Pons (tissue), 1 donor: ENCODE data around the gene PRKN.
A peak's percentile ranks its signal among the peaks of the same experiment; 100 is the strongest.

Experiments used
- DNase-seq: peaks from one replicate; pipeline ENCODE4 v3.0.0-alpha.2; 2016; ENCODE audit warnings: low spot score

Gene PRKN

DNA sequence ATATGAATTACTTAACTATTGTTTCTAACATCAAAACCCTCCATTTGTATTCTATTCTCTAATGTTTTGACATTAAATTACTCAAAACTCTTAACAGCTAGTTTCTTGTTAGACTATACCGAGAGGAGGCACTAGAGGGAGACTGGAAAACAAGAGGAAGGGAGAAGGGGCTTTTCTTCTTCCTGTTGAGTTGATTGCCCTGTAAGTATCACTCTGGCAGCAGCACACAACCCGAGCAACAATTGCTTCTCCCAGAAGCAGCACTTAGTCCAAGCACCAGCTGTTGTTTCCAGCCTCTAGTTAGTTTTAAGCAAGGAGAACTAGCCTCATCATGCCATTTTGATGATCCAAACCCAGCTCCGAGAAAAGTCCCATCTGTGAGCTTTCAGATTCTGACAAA is 603.8 kb downstream of the PRKN start:
- peak; percentile 27 for DNase-seq

DNA sequence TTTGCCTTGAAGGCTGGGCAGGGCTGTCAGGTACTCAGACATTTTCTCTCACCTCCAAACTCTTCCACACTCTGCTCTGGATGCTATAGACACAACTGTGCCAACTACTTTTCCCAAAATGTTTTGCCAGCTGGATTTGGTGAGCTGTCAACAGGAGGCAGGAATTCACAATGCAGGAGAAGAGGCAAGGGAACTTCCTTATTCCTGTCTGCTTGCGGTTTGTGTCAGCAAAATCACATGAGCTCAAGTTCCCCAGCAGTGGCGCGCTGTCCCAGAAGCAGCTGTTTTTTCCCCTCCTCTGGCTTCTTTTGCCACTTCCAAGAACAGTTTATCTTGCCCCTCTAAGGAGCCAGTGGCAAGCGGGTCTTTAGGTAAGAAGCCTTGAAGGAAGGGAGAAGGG is 608.2 kb downstream of the PRKN start:
- peak; percentile 73 for DNase-seq

DNA sequence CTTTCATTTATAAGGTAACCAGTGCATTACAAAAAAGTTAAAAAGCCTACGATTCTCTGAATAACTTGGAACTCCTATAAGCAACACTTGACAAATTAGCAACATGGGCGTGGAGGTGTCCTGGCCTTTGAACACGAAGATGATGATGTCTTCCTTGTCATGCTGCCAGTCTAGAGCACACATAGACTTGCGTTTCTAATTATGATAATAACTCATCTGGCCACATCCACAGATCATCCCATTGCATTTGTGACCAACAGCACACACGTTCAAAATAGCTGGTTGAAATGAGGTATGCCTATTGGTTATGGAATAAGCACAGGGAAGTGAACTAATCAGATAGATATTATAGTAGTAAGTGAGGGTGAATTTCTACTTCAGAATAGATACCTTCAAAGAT is 608.9 kb downstream of the PRKN start:
- no peak for DNase-seq

DNA sequence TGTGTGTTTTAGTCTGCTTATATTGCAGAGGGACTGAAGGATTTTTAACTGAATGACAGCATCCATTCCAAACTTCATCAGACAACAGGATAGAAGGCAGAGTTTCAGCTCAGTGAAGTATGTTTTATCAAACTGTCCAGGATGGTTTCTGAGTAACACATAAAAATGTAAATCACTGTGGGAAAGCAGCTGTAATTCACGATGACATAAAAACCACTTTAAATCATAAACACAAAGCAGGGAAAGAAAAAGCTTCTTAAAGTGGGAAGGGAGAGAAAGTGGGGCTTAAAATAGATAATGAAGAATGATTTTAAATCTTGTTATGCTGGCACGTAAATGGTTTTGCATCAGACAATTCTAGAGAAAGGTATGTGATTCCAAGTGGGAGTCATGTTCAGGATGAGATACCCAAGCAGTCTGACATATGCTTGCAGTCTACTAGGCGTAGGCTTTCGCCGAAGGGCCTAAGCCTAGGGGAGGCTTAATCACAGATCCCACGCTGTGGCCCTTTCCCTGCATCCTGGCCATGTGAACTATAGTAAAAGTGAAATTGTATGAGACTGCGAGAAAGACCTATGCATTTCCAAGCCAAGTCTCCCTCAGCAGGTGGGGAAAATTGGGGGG is 610.6 kb downstream of the PRKN start:
- DNase-seq = no peak

DNA sequence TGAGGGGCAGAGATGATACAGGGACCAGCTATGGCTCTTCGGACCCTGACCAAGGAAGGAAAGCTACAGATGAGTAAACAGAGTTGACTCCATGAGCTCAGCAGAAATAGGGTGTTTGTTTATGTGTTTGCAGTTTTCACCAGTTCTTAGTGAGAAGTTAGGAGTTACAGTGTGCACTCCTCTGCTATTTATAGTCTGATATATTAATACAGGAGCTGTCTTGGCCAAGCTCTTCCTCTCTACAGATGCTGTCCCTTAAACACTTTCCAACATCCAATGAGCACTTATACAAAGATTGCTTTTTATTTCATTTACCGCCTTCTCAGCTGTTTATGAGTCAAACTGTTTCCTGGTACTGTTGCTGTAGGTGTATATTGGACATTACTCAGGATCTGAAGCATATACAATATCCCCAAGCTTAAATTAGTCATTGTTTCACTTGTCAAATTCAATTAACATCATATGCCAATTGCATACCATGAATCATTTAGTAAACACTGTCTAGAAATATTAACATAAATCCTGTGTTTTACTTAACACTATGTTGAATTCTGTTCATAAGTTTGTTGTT is 618.0 kb downstream of the PRKN start:
- DNase-seq = no peak

DNA sequence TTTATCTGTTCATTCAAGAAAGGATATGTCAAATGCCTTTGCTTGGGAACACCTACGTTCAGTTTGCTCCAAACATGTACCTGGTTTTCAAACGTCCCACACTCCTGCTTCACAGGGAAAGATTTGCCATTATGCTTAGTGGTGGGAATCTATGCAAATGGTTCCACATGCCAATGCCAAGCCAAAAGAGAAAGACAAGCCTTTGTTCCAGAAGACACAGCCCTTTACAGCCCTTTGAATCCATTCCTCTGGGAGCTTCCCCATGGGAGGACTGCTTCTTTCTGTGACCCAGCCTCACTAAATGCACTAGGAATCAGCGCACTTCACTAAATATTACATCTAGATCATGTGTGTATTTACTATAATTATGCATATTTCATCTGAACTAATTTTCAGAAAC is 619.5 kb downstream of the PRKN start:
- DNase-seq = peak; percentile 82

DNA sequence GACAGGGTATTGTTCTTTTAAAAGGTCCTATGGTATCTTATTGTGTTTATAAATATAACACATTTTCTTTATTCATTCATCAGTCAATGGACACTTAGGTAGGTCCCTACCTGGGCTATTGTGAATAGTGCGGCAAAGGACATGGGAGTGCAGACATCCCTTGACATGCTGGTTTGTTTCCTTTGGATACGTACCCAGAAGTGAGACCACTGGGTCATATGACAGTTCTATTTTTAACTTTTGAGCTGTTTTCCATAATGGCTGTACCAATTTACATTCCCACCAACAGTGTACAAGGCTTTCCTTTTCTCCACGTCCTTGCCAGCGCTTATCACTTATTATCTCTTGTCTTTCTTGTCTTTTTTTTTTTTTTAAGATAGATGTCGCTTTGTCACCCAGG is 627.5 kb downstream of the PRKN start:
- no peak for DNase-seq

DNA sequence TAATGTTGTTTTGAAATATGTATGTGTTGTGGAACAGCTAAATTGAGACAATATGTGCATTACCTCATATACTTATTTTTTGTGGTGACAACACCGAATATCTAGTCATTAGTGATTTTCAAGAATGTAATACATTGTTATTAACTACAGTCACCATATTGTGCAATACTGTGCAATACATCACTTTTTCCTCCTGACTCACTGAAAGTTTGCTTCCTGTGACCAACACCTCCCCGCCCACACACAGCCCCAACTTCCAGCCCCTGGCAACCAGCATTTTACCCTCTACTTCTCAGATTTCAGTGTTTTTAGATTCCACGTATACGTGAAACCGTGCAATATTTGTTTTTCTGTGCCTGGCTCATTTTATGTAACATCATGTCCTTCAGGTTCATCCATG is 627.9 kb downstream of the PRKN start:
- no peak for DNase-seq

DNA sequence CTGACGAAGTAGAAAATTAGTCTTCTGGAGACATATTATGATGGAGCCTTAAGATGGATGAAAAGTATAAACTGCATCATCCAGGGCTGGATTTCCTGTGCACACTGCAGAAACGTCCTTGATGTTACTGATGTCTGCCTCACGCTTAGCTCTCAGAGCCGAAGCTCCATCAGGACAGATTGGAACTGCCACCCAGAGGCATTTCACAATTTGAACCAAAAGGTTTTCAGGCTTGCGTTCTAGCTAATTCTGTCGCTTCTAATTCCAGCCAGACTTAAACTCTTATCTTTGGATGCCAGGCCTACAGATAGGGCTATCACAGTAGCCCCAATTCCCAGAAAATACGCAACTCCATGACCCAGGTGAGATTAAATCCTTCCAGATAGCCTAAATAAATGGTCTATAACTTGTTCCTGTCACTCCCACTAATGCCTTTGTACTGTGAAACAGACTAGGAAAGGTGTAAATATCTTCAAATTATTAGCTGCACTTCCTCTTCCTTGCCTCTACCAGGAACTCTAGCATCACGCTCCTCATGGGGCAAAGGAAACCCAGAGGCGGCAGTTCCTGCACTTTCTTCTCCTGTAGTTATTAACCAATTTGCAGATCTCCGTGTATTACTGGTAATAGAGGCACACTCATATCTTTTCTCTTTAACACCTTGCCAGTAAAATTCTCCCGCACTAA is 634.6 kb downstream of the PRKN start:
- DNase-seq = no peak

DNA sequence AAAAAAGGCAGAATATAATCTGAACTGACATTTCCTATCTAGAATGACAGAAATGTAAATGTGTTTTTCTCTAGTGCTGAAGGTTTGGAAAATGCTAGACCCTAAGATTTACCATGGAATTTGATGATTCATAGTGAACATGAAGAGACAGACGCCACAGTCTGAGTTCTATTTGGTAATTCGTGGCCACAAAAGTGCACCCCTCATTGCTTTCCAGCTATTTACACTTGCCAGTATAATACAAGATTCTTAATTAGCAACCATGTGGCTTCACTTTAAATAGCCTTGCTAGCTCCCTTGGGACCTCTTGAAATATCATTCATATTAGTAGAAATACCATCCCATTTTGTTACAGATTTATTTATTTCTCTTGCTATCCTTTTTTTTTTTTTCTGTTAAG is 636.8 kb downstream of the PRKN start:
- DNase-seq = no peak

DNA sequence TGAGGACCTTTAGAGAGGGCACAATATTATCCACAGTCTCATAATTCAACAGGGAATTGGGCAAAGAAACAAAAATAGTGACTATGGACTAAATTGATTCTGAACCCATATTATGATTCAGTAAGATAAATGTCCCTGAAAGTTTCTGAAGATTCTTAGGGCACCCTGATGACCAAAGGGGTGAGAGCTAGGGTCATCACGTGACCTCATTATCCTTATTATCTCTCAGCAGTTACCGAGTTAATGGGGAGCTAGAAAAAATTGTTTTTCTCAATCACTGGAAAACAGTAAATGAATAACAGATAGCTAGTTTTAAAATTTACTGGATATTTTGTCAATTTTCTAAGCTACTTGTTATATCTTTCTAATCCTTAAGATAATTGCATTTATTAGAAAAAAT is 639.5 kb downstream of the PRKN start:
- no peak for DNase-seq

DNA sequence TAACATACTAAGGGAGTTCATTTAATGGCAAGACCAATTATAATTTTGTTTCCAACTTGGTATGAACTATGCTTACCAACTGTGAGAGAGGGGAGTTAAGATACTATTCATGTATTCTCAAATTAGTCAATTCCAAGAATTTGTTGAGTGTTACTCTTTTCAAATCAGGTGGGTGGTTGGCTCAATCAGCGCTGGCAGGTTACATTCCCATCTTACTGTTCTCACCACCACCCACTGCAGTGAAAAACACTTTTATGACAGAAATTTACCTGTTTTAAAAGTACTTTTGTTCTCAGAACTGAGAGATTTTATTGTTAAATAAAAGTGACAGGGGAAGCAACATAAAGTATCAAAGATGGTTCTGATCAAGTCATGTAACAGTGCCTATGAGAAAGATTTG is 642.0 kb downstream of the PRKN start:
- no peak for DNase-seq

DNA sequence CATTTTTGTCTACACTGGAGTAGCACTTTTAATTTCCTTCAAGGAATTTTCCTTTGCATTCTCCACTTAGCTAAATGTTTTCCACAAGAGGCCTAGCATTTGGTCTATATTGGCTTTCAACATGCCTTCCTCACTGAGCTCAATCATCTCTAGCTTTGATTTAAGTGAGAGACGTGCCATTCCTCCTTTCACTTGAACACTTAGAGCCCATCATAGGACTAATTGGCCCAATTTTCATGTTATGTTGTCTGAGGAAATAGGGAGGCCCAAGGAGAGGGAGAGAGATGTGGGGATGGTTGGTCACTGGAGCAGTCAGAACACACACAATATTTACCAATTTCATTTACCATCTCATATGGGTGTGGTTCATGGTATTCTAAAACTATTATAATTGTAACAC is 645.0 kb downstream of the PRKN start:
- DNase-seq = no peak

DNA sequence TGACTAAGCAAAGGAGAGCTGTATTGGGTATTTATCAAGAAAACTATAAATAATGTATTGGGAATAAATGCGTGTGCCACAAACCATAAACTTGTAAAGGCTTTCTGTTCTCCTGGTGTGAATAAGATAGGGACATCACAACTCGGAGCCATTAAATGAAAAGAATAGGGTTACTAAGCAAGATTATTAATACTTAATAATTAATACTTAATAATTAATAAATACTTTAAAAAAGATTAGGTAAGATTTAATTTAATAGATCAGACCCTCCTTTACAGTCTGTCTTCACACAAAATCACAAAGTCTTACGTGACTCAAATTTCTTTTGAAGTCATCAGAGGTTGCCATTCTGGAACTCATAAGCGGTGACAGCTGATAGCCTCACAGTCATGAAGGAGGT is 648.9 kb downstream of the PRKN start:
- DNase-seq = no peak

DNA sequence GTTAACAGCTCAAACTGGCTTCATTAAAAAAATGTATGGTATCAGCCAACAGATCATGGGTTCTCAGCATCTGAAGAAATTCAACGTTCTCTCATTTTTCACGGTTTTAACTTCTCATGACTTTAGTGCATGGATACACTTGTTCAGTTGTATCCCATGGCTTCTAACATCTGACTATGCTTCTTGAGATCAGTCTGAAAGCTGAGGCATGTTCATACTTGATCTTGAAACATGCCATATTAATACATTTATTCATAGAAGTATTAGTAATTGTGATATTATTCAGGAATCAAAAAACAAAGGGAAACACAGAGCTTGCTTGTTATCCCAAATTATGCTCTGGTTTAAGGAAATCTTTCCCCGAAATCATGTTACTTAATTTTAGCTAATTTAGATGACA is 649.4 kb downstream of the PRKN start:
- no peak for DNase-seq

DNA sequence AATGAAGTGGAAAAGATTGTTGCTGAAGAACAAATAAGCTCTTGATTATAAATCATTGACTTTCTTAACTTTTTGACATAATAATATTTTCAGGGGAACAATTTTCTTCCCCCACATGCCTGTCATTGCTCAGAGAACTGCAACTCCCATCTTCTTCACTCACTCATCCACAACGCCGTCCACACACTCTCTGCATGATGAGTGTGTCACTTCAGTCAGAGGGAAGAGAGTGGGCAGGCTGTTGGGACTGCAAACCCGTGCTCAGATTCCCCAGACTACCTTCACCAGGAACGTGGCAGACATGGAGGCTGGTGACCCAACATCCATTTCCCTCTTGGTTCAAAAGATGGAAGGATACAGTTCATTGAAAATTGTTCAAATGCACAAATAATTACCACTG is 650.8 kb downstream of the PRKN start:
- DNase-seq = no peak

DNA sequence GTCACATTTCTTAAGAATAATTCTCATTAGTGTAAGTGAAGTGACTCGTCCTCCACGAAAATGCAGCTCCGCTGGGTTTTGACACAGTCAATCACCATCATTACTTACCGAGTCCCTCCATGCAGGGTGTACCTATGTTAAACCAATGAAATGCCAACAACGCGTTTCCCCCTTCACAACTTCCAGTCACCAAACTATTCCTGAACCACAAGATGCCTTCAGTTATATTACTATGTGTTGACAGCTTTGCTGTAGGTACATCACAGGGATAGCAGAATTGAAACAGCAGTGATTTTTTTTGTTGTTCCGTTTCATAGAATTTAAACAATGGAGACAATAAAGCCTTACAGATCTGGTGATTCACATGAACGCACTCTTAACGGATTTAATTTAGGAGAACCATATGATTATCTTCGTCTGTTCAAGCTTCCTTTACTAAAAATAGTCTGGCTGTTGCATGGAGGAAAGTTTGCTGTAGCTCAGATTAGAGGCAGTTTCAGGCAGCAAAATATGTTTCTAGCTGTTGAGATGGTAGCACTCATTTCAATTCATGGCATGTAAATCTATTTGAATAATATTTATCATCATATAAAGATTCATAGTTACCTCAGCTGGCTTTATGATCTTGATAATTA is 652.8 kb downstream of the PRKN start:
- DNase-seq = no peak

DNA sequence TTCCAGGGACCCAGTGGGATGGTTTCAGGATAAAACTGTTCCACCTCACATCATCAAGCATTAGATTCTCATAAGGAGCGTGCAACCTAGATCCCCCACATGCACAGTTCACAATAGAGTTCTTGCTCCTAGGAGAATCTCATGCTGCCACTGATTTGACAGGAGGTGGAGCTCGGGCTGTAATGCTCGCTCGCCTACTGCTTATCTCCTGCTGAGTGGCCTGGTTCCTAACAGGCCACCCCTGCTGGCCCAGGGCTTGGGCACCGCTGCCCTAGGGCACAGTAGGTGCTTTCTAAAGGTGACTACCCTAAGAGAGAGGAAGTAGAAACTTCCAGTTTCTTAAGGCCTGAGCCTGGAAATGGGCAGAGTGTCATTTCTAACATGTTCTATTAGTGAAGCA is 656.9 kb downstream of the PRKN start:
- no peak for DNase-seq

DNA sequence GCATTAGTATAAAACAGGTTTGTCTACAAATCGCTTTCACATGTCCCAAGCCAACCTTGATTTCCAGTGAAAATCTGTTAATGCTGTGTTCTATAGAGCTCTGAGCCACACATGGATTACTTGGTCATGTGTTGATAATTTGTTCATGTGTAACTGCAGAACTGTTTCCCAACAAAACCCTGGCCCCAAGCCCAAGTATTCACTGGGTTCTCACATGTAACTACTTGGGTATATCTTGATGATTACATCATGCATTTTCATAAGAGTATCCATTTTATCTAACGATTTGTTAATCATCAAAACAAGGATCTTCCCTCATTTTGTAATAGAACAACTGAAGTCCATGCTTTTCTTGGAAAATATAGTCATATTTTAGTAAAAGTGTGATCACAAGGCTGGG is 657.6 kb downstream of the PRKN start:
- no peak for DNase-seq

DNA sequence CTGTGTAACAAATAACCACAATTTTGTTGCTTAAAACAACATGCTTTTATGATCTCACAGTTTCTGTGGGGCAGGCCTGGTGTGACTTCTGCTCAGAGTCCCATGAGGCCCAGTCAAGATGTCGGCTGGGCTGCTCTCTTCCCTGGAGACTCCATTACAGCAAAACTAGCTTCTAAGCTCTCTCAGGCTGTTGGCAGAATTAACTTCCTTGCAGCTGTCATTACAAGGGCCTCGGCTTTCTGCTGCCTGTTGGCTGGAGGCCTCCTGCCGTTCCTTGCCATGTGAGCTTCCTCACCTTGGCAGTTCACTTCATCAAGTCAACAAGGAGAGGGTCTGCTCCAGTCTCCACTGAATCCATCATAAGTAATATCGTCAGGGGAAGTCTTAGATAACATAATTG is 659.2 kb downstream of the PRKN start:
- DNase-seq = no peak

DNA sequence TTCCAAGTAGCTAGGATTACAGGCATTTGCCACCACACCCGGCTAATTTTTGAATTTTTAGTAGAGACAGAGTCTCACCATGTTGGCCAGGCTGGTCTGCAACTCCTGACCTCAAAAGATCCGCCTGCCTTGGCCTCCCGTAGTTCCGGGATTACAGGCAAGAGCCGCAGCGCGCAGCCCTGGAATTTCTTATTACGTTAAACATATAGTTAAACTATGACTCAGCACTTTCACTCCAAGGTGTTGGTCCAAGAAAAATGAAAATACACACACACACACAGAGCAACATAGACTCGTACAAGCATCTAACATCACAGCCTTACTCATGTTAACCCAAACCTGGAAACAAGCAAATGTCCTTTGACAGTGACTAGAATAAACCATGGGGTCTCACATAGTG is 663.9 kb downstream of the PRKN start:
- DNase-seq = no peak

DNA sequence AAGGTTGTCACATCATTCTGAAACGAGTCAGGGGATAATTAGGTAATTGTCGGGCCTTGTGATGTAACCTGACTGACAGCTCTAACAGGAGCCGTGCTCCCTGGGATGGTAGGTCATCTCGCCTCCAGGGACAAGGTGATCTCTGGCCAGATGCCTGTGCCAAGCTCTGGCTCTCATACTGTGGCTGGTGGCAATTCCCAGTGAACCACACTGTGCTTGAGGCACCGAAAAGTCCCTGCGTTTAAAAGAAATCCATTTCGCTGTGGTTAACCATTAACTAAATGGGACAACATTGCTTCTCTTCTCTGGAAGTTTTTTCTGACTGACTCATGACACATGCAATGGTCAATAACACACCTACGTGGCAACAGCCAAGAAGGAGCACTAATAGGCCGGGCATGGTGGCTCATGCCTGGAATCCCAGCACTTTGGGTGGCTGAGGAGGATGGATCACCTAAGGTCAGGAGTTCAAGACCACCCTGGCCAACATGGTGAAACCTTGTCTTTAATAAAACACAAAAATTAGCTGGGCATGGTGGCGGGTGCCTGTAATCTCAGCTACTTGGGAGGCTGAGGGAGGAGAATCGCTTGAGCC is 669.2 kb downstream of the PRKN start:
- no peak for DNase-seq

DNA sequence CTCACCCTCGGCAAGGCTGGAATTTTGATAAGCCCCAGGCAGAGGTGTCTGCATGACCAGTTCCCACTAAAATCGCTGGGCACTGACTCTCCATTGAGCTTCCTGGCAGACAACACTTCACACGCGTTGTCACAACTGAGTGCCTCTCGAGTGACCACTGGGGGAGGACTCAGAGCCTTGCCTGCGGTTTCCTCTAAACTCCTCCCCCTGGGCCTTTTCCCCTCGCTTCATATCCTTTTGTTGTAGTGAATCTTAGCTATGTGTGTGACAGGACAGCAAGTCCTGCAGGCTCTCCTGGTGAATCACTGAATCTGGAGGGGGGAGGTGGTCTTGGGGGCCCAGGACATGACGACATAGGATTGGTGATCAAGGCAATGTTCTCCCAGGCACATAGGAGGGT is 670.8 kb downstream of the PRKN start:
- no peak for DNase-seq
